Skeletal muscle tissue (tissue), 4 donors: ENCODE measurements around the gene TRAPPC12. TPM values are rescaled to one million over a fixed set of nuclear protein-coding genes. Genes with fewer than 3 reads are reported as not detected.

Experiments used
- H3K27ac ChIP-seq: one replicate; pipeline ENCODE4 v1.7.0; 2013; ENCODE audit warnings: mild to moderate bottlenecking, low read depth, low read length, inconsistent platforms
- H3K27me3 ChIP-seq, 3 donors: one replicate each; pipeline ENCODE4 v1.7.0; 2013; ENCODE audit warnings: low read length in 3 of 3; ENCODE audit not compliant: control insufficient read depth in 3 of 3, insufficient read depth in 3 of 3
- H3K36me3 ChIP-seq, 3 donors: one replicate each; pipeline ENCODE4 v1.7.0; 2013; ENCODE audit warnings: low read length in 3 of 3; ENCODE audit not compliant: control insufficient read depth in 3 of 3, insufficient read depth in 3 of 3
- H3K4me1 ChIP-seq, 3 donors: one replicate each; pipeline ENCODE4 v1.7.0; 2013; ENCODE audit warnings: low read length in 3 of 3, mild to moderate bottlenecking in 3 of 3; ENCODE audit not compliant: control insufficient read depth in 3 of 3, insufficient read depth in 3 of 3
- H3K4me3 ChIP-seq, 3 donors: one replicate each; pipeline ENCODE4 v1.7.0; 2013; ENCODE audit warnings: low read length in 3 of 3
- H3K9ac ChIP-seq, 3 donors: one replicate each; pipeline ENCODE4 v1.7.0; 2013; ENCODE audit warnings: low read length in 3 of 3, mild to moderate bottlenecking in 3 of 3, moderate library complexity in 2 of 3, low read depth in 1 of 3
- H3K9me3 ChIP-seq, 3 donors: one replicate each; pipeline ENCODE4 v1.7.0; 2013; ENCODE audit warnings: low read length in 3 of 3; ENCODE audit not compliant: control insufficient read depth in 3 of 3
- total RNA-seq: library from RNA; depleted of rRNA; stranded (reverse); fragments of >200 nt; gene quantifications from one replicate; pipeline ENCODE4 v1.2.3, GENCODE V29; 2014
- donor health status: Osteomylitis.

The TRAPPC12 gene
- total RNA-seq, 1 donor from 2014 or later, result 50.6 TPM

DNA sequence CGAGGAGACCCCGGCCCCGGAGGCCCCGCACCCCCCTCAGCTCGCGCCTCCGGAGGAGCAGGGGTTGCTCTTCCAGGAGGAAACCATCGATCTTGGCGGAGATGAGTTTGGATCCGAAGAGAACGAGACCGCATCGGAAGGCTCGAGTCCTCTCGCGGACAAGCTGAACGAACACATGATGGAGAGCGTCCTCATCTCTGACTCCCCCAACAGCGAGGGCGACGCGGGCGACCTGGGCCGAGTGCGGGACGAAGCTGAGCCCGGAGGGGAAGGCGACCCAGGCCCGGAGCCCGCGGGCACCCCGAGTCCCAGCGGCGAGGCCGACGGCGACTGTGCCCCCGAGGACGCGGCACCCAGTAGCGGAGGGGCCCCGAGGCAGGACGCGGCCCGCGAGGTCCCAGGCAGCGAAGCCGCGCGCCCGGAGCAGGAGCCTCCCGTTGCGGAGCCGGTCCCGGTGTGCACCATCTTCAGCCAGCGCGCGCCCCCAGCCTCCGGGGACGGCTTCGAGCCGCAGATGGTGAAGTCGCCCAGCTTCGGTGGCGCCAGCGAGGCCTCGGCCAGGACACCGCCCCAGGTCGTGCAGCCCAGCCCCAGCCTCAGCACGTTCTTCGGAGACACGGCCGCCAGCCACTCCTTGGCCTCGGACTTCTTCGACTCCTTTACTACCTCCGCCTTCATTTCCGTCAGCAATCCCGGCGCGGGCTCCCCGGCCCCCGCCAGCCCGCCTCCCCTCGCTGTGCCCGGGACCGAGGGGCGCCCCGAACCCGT is 8.3 kb downstream of the TRAPPC12 start:
- Histone ChIP-seq H3K4me3 (no peak overlapping the region), H3K4me1 (no peaks in the 10 kb centered on the region), H3K9me3 (no peaks in the 10 kb centered on the region), H3K27me3 (no peaks in the 10 kb centered on the region), H3K9ac (no peak overlapping the region), H3K36me3 (peaks cover 23 to 36% (median 29%) of the 10 kb centered on the region in 3 donors), H3K27ac (no peak overlapping the region)

DNA sequence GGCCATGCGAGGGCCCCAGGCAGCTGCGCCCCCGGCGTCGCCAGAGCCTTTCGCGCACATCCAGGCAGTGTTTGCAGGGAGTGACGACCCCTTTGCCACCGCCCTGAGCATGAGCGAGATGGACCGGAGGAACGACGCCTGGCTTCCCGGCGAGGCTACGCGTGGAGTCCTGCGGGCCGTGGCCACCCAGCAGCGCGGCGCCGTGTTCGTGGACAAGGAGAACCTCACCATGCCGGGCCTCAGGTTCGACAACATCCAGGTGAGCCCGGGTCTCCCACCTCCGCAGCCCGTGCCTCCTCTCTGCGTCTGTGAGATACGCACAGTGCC is 8.9 kb downstream of the TRAPPC12 start:
- Histone ChIP-seq H3K27ac (no peak overlapping the region), H3K36me3 (peaks cover 23 to 36% (median 29%) of the 10 kb centered on the region in 3 donors), H3K27me3 (no peaks in the 10 kb centered on the region), H3K9ac (no peak overlapping the region), H3K9me3 (no peaks in the 10 kb centered on the region), H3K4me1 (no peaks in the 10 kb centered on the region), H3K4me3 (no peak overlapping the region)

DNA sequence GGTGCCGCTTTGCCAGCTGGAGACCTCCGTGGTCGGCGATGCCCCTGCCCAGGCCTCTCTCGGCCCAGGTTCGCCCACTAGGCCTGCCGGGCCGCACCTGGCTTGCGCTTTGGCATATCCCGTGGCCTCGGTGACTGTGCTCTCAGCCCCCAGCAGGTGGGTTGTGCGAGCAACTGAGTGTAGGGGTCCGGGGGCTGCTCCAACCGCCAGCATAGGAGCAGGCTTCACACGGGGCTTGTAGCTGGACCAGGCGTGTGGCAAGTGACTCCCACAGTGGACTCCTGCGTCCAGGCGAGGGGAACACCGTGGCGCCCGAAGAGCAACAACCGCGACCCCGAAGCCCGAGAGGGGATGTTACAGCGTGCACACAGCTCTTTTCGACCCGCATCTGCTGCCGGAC is 9.7 kb downstream of the TRAPPC12 start:
- Histone ChIP-seq H3K4me1 (no peaks in the 10 kb centered on the region), H3K4me3 (no peak overlapping the region), H3K27me3 (no peaks in the 10 kb centered on the region), H3K9ac (no peak overlapping the region), H3K9me3 (no peaks in the 10 kb centered on the region), H3K36me3 (peaks cover 23 to 41% (median 29%) of the 10 kb centered on the region in 3 donors), H3K27ac (no peak overlapping the region)

DNA sequence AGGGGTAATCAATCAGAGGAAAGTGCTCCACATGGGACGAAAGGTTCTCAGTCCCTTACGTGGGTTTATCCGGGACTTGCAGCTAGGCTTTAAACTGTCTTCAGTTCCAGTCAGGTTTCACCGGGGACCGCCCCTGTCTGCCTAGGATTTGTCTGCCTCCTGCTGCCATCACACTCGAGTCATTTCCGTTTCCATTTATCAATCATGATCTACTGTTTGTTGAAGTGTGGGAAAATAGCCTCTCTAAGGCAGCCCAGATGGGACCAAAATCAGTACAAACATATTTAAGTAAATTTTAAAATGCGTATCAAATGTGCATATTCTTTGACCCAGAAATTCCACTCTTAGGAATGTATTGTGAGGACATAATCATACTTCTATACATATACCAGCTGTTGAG is 10.5 kb downstream of the TRAPPC12 start:
- H3K4me1 ChIP-seq, result no peaks in the 10 kb centered on the region
- H3K36me3 ChIP-seq, result peaks cover 23 to 41% (median 29%) of the 10 kb centered on the region in 3 donors
- no peaks in the 10 kb centered on the region for H3K27me3 ChIP-seq
- no peak overlapping the region for H3K9ac ChIP-seq
- H3K4me3 ChIP-seq, result no peak overlapping the region
- no peak overlapping the region for H3K27ac ChIP-seq
- no peaks in the 10 kb centered on the region for H3K9me3 ChIP-seq

DNA sequence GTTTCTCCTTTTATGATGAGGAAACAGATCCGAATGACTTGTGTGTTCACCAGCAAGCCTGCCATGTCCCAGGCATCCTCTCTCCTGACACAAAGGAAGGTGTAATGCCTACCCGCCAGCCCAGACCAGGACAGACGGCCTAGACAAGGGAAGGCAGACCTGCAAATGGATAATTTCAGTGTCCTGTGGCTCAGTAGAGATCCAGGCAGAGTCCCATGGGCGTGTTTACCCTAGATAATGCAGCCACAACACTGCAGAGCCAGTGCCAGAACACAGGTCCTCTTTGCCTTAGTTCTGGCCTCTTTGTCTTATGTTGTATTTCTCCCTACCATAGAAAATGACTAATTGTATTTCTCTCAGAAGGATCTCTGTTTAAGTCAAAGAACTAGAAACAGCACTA is 12.7 kb downstream of the TRAPPC12 start:
- Histone ChIP-seq H3K9ac (no peak overlapping the region), H3K36me3 (peaks cover 24 to 41% (median 29%) of the 10 kb centered on the region in 3 donors), H3K27ac (no peak overlapping the region), H3K27me3 (no peaks in the 10 kb centered on the region), H3K4me3 (no peak overlapping the region), H3K9me3 (peaks cover 0 to 6% (median 3%) of the 10 kb centered on the region in 3 donors), H3K4me1 (no peaks in the 10 kb centered on the region)

DNA sequence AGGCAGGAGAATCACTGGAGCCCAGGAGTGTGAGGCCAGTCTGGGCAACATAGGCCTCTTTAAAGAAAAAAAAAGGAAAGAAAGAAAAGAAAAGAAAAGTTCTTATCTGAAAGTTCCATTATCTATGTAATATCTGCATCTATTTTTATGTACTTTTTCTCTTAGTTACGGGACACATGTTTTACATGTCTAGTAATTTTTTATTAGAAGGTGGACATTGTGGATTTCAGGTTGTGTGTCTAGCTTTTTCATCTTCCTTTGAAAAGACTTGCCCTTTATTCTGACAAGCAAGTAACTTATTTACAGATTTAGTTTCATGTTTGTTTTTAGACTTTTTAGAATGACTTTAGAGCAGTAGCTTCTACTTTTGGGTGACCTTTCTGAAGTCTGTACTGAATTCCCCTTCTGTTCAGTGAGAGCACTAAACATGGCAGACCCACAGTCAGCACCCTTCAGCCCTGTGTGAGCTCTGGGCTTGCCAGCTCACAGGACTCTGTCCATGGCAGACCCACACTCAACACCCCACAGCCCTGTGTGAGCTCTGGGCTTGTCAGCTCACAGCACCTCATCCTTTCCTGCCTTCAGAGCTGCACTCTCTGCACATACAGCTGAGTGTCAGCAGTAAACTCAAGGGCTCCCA is 17.5 kb downstream of the TRAPPC12 start:
- Histone ChIP-seq H3K27me3 (no peaks in the 10 kb centered on the region), H3K27ac (no peak overlapping the region), H3K4me3 (no peak overlapping the region), H3K4me1 (peaks cover 9 to 18% (median 14%) of the 10 kb centered on the region in 3 donors), H3K36me3 (peaks cover 6 to 17% (median 8%) of the 10 kb centered on the region in 3 donors), H3K9ac (no peak overlapping the region), H3K9me3 (peaks cover 0 to 7% (median 3%) of the 10 kb centered on the region in 3 donors)

DNA sequence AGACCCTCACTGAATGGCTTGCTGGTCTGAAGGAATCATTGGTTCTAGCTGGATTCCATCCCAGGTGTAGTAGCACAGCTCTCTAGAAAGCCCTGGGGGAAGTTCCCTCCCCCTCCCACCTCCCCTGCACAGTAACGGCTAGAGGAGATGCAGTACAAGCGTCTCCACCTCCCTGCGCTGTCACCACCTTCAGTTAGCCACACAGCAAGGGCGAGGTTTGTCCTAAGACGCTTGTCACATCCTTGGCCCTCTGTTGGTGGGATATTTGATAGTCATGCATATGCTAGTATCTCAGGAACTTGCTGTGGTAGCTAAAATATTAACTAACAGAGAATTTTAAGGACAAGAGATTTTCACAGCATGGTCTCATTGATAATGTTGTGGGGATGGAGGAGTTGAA is 19.4 kb downstream of the TRAPPC12 start:
- Histone ChIP-seq H3K36me3 (peaks cover 9 to 19% (median 12%) of the 10 kb centered on the region in 3 donors), H3K9me3 (peaks cover 0 to 7% (median 3%) of the 10 kb centered on the region in 3 donors), H3K4me3 (no peak overlapping the region), H3K27ac (no peak overlapping the region), H3K4me1 (peaks cover 9 to 18% (median 14%) of the 10 kb centered on the region in 3 donors), H3K9ac (no peak overlapping the region), H3K27me3 (no peaks in the 10 kb centered on the region)

DNA sequence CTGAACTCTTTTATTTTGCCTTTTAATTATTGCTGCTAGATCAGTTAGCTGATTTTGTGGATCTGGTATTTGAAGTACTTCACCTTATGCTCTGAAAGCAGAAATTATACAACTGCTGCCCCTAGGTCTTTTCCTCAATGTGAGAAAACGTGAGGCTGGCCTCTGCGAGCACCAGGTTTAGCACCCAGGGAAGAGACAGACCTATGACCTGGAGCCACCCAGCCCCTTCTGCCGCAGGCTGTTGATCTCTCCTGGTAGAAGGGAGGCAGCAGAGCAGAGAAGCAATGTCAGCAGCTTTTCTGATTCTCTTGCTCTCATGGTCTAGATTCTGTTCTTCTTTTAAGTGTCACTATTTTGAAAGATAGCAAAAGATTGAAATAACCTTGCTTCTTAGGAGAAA is 19.9 kb downstream of the TRAPPC12 start:
- Histone ChIP-seq H3K36me3 (peaks cover 9 to 16% (median 12%) of the 10 kb centered on the region in 3 donors), H3K4me3 (no peak overlapping the region), H3K4me1 (peaks cover 9 to 18% (median 14%) of the 10 kb centered on the region in 3 donors), H3K9ac (no peak overlapping the region), H3K9me3 (peaks cover 0 to 7% (median 3%) of the 10 kb centered on the region in 3 donors), H3K27me3 (no peaks in the 10 kb centered on the region), H3K27ac (no peak overlapping the region)

DNA sequence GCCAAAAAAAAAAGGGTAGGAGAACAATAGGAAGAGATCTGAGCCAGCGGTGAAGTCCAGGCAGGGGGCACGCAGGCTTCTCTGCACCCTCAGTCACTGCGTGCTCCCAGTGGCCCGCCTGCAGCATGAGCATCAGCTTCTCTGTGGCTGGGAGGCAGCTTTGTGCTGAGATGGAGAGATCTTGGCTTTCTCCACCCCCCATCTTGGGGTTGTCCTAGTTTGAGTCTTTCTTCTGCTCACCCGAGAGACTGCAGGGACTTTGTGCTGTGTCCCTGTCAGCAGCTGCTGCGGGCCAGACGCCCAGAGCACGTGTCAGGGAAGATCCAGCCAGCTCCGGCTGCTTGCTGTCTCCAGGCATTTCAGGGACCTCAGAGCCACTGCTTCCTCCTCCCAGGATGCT is 20.3 kb downstream of the TRAPPC12 start:
- Histone ChIP-seq H3K4me1 (peaks cover 9 to 18% (median 14%) of the 10 kb centered on the region in 3 donors), H3K27me3 (no peaks in the 10 kb centered on the region), H3K4me3 (peak overlapping the region in 2 of 3 donors; percentile 33 to 41), H3K27ac (no peak overlapping the region), H3K36me3 (peaks cover 9 to 16% (median 12%) of the 10 kb centered on the region in 3 donors), H3K9me3 (peaks cover 0 to 7% (median 3%) of the 10 kb centered on the region in 3 donors), H3K9ac (peak overlapping the region in 1 of 3 donors; percentile 16)
